ENCODE results near the gene PVALEF.

The PVALEF gene

GRCh38 chr17:81199482-81199830, 34.1 kb downstream of the PVALEF start:
- FAIRE-seq = no peak

GRCh38 chr17:81200201-81200600, 34.9 kb downstream of the PVALEF start:
- no peak for FAIRE-seq

GRCh38 chr17:81200695-81201580, 35.6 kb downstream of the PVALEF start:
- FAIRE-seq = peak; percentile 93

GRCh38 chr17:81202318-81202717, 37.0 kb downstream of the PVALEF start:
- FAIRE-seq = no peak

- FAIRE-seq = no peak
These were observed 37.8 kb downstream of the PVALEF start for GRCh38 chr17:81203136-81203535.

GRCh38 chr17:81204578-81204977, 39.3 kb downstream of the PVALEF start:
- FAIRE-seq = no peak

- no peak for FAIRE-seq
These were observed 40.9 kb downstream of the PVALEF start for GRCh38 chr17:81206166-81206565.

GRCh38 chr17:81206657-81207056, 41.4 kb downstream of the PVALEF start:
- FAIRE-seq = no peak

- FAIRE-seq = no peak
These were observed 42.6 kb downstream of the PVALEF start for GRCh38 chr17:81207610-81208581.

GRCh38 chr17:81208651-81209050, 43.3 kb downstream of the PVALEF start:
- no peak for FAIRE-seq

- no peak for FAIRE-seq
These were observed 43.8 kb downstream of the PVALEF start for GRCh38 chr17:81209141-81209540.

- FAIRE-seq = no peak
These were observed 45.2 kb downstream of the PVALEF start for GRCh38 chr17:81210466-81210865.

- no peak for FAIRE-seq
These were observed 45.6 kb downstream of the PVALEF start for GRCh38 chr17:81210868-81211267.

- no peak for FAIRE-seq
These were observed 47.1 kb downstream of the PVALEF start for GRCh38 chr17:81212365-81212764.

GRCh38 chr17:81213978-81214377, 48.7 kb downstream of the PVALEF start:
- no peak for FAIRE-seq

- no peak for FAIRE-seq
These were observed 52.2 kb downstream of the PVALEF start for GRCh38 chr17:81217491-81217890.

- no peak for FAIRE-seq
These were observed 53.2 kb downstream of the PVALEF start for GRCh38 chr17:81218459-81218858.

GRCh38 chr17:81218991-81219390, 53.7 kb downstream of the PVALEF start:
- no peak for FAIRE-seq

GRCh38 chr17:81219476-81220180, 54.3 kb downstream of the PVALEF start:
- no peak for FAIRE-seq

- FAIRE-seq = no peak
These were observed 56.1 kb downstream of the PVALEF start for GRCh38 chr17:81221371-81221841.

GRCh38 chr17:81221842-81222619, 56.7 kb downstream of the PVALEF start:
- no peak for FAIRE-seq

- FAIRE-seq = no peak
These were observed 57.3 kb downstream of the PVALEF start for GRCh38 chr17:81222620-81222905.
